Sigmoid colon (tissue), 7 donors: Measurements from ENCODE around the gene LCLAT1. TPM values are rescaled to one million over a fixed set of nuclear protein-coding genes. Genes with fewer than 3 reads are reported as not detected.

Experiments used
- DNase-seq: peaks from one replicate; pipeline ENCODE4 v3.0.0-alpha.2; 2019
- H3K27ac ChIP-seq, 4 donors: fragments of 200-600 bp; sonication (generic); one replicate each; pipeline ENCODE4 v1.5.1; 2016 to 2019; ENCODE audit warnings: mild to moderate bottlenecking in 1 of 4
- H3K27me3 ChIP-seq, 3 donors: fragments of 200-600 bp; sonication (generic); one replicate each; pipeline ENCODE4 v1.5.1; 2019; ENCODE audit warnings: mild to moderate bottlenecking in 1 of 3
- H3K36me3 ChIP-seq, 4 donors: fragments of 200-600 bp; sonication (generic); one replicate each; pipeline ENCODE4 v1.5.1; 2016 to 2019
- H3K4me1 ChIP-seq, 4 donors: fragments of 200-600 bp; sonication (generic); one replicate each; pipeline ENCODE4 v1.5.1; 2017 to 2019
- H3K4me3 ChIP-seq, 4 donors: fragments of 200-600 bp; sonication (generic); one replicate each; pipeline ENCODE4 v1.5.1; 2017 to 2019; ENCODE audit warnings: mild to moderate bottlenecking in 2 of 4, moderate library complexity in 1 of 4
- H3K9me3 ChIP-seq, 4 donors: fragments of 200-600 bp in 3 of 4; sonication (generic) in 3 of 4; one replicate each; pipeline versions ENCODE4 v1.5.1 to v1.6.1; 2013 to 2019
- CTCF ChIP-seq, 4 experiments: fragments of 450-650 bp in 3 of 4; fragments of 200-600 bp in 1 of 4; IDR thresholded peaks; one replicate each; pipeline ENCODE4 v1.5.1; 2016 to 2019; ENCODE audit warnings: antibody characterized with exemption in 4 of 4, mild to moderate bottlenecking in 3 of 4, moderate library complexity in 2 of 4
- EP300 ChIP-seq, 4 donors: sonication (generic); formaldehyde crosslinking; IDR thresholded peaks; one replicate each; pipeline ENCODE4 v1.6.1; 2017; ENCODE audit warnings: antibody characterized with exemption in 4 of 4
- POLR2A ChIP-seq, 2 donors: fragments of 450-650 bp; IDR thresholded peaks; one replicate each; pipeline ENCODE4 v1.6.1; 2016; ENCODE audit warnings: antibody characterized with exemption in 2 of 2, mild to moderate bottlenecking in 2 of 2, moderate library complexity in 2 of 2
- POLR2AphosphoS5 ChIP-seq, 4 donors: sonication (generic); formaldehyde crosslinking; IDR thresholded peaks; one replicate each; pipeline ENCODE4 v1.6.1; 2017; ENCODE audit warnings: antibody characterized with exemption in 4 of 4
- WGBS, 2 donors: extraction: QIAGEN DNeasy Blood & Tissue Kit; methylation state at CpG; one replicate each; pipeline ENCODE4 v1.1.7; 2013; 5-methylcytosine and 5-hydroxymethylcytosine counted together
- intact Hi-C: fragments of 100-400 bp; cut with DNase I; formaldehyde crosslinking; loops from one replicate; pipeline ENCODE4 v1.15.1; 2023
- polyA plus RNA-seq, 3 donors: library from polyadenylated mRNA; stranded (reverse); fragments of 200-250 nt; gene quantifications; one replicate each; pipeline ENCODE4 v1.2.3, GENCODE V29; 2013
- total RNA-seq, 4 donors: library from RNA; depleted of rRNA; stranded (reverse); fragments of >200 nt; gene quantifications; one replicate each; pipeline ENCODE4 v1.1.0, GENCODE V29; 2016
- donor health status: healthy with polysubstance abuse.
- donor health status: Bipolar disorder and iron deficiency.
- donor health status: healthy.

Gene LCLAT1
- total and polyA plus RNA-seq, 7 donors = 1.2 to 17.2 (median 10.0) TPM

- Histone ChIP-seq H3K4me3 (no peak overlapping the region), H3K36me3 (no peaks in the 10 kb centered on the region), H3K27ac (no peak overlapping the region), H3K9me3 (no peaks in the 10 kb centered on the region), H3K4me1 (peaks cover 0 to 13% (median 4%) of the 10 kb centered on the region in 4 donors), H3K27me3 (no peaks in the 10 kb centered on the region)
- no peak for TF ChIP-seq EP300 (IDR thresholded peaks at IDR 0.05)
- no peak for TF ChIP-seq CTCF (IDR thresholded peaks at IDR 0.05)
- TF ChIP-seq POLR2A (IDR thresholded peaks at IDR 0.05) = no peak
- no peak for TF ChIP-seq POLR2AphosphoS5 (IDR thresholded peaks at IDR 0.05)
- intact Hi-C loops = no loop called here
- DNase-seq = no peak
- 67 to 78% methylated on average over 8 of the region's 8 CpGs for WGBS, 2 donors
Measured at GRCh38 chr2:30427606-30428347, 19.3 kb upstream of the LCLAT1 start.

DNA sequence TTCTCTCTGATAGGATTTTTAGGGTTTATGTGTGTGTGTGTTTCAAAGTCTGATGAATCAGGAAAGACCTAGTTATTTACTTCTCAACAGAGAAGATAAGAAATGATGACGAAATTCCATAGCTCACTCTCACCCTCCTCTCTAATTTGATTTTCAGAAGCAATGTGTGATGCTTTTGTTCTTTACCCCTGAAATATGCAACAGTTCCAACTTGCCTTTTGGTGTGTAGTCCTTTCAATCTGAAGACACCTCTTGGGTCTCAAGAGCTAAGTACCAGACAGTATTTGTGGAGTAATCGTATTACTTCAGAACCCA, 18.7 kb upstream of the LCLAT1 start:
- WGBS, 2 donors = 80 to 83% methylated on average over 2 of the region's 2 CpGs
- intact Hi-C loops = no loop called here
- no peak for TF ChIP-seq POLR2AphosphoS5 (IDR thresholded peaks at IDR 0.05)
- TF ChIP-seq CTCF (IDR thresholded peaks at IDR 0.05) = no peak
- no peak for TF ChIP-seq POLR2A (IDR thresholded peaks at IDR 0.05)
- no peak for TF ChIP-seq EP300 (IDR thresholded peaks at IDR 0.05)
- Histone ChIP-seq H3K9me3 (no peaks in the 10 kb centered on the region), H3K27me3 (no peaks in the 10 kb centered on the region), H3K36me3 (no peaks in the 10 kb centered on the region), H3K4me1 (peaks cover 0 to 9% (median 2%) of the 10 kb centered on the region in 4 donors), H3K4me3 (no peak overlapping the region), H3K27ac (no peak overlapping the region)
- no peak for DNase-seq

- no peak for DNase-seq
- no peak overlapping the region for H3K4me3 ChIP-seq
- H3K27ac ChIP-seq = no peak overlapping the region
- no peaks in the 10 kb centered on the region for H3K27me3 ChIP-seq
- TF ChIP-seq EP300 (IDR thresholded peaks at IDR 0.05) (no peak), POLR2AphosphoS5 (IDR thresholded peaks at IDR 0.05) (no peak)
- H3K36me3 ChIP-seq = no peaks in the 10 kb centered on the region
- no peaks in the 10 kb centered on the region for H3K9me3 ChIP-seq
- intact Hi-C loops = no loop called here
- H3K4me1 ChIP-seq = peaks cover 0 to 14% (median 7%) of the 10 kb centered on the region in 4 donors
- 86 to 87% methylated on average over 3 of the region's 3 CpGs for WGBS, 2 donors
Measured at GRCh38 chr2:30428827-30429461, 18.1 kb upstream of the LCLAT1 start.

DNA sequence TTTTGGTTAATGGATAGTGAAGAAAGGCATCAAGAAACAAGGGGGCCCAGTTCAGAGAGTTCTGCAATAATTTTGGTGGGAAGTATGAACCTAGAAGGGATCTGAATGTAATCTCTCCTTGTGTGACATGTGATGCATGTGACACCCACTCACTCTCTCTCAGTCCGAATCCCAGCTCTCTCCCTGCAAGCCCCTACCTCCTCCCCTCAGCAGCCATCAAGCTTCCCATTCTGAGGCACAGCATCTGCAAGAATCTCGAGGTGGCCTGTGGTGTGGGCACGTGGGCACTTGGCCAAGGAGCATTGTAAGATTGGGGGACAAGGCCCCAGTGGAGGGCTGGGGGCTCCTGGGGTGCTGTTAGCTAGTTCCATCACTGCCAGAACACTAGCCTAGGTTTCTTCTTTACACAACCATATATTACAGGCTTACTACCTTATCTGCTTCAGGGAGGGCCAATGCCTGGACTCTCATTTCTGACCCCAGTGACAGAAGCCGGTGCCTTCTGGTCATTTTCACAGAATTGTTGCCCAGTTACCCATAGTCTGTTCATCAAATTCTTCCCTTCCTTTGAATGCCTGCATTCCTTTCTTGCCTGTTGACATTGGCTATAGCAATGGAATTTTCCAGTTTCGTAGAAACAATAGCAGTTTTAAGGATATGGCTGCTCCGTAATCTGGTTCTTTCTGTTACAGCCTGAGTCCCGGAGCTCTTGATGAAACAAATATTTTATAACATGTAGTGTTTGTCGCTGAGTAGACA, 13.3 kb upstream of the LCLAT1 start:
- H3K9me3 ChIP-seq = no peaks in the 10 kb centered on the region
- H3K4me3 ChIP-seq = no peak overlapping the region
- H3K27me3 ChIP-seq = no peaks in the 10 kb centered on the region
- H3K27ac ChIP-seq = peak overlapping the region in 1 of 4 donors; percentile 68
- DNase-seq = no peak
- peaks cover 0 to 7% (median 7%) of the 10 kb centered on the region in 4 donors for H3K4me1 ChIP-seq
- H3K36me3 ChIP-seq = no peaks in the 10 kb centered on the region
- intact Hi-C loops = no loop called here
- TF ChIP-seq POLR2A (IDR thresholded peaks at IDR 0.05) (no peak), CTCF (IDR thresholded peaks at IDR 0.05) (no peak), EP300 (IDR thresholded peaks at IDR 0.05) (no peak)
- 87 to 89% methylated on average over 8 of the region's 8 CpGs for WGBS, 2 donors

DNA sequence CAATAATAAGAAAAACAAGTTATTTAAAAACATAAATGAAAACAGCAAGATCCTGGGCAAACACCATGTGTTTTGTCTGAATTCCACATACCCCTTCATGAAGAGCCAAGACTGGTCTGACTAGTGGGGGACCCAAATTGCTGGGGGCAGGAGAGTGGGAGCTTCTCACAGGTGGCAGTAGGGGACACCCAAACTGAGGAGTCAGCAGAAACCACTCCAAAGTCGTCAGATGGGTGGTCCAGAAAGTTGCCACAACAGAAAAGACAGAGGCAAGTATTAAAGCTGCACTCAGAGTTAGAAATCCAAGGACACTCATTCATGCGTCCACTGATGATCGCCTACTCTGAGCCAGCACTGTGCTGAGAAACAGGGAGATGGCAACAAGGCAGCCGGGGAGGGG, 12.3 kb upstream of the LCLAT1 start:
- no peak overlapping the region for H3K27ac ChIP-seq
- intact Hi-C loops = no loop called here

More for the DNA sequence above, 12.3 kb upstream of the LCLAT1 start:
- 92 to 96% methylated on average over 4 of the region's 4 CpGs for WGBS, 2 donors
- Histone ChIP-seq H3K27me3 (no peaks in the 10 kb centered on the region), H3K4me3 (no peak overlapping the region), H3K4me1 (peaks cover 0 to 7% (median 7%) of the 10 kb centered on the region in 4 donors), H3K9me3 (no peaks in the 10 kb centered on the region), H3K36me3 (no peaks in the 10 kb centered on the region)
- no peak for DNase-seq
- TF ChIP-seq POLR2AphosphoS5 (IDR thresholded peaks at IDR 0.05) = no peak
- TF ChIP-seq POLR2A (IDR thresholded peaks at IDR 0.05) = no peak
- TF ChIP-seq EP300 (IDR thresholded peaks at IDR 0.05) = no peak
